Spleen (tissue), 11 donors: Measurements from ENCODE around the gene PPP1CA. TPM values are rescaled to one million over a fixed set of nuclear protein-coding genes. Genes with fewer than 3 reads are reported as not detected.
"Not testable (repeated sequence)": the region's sequence is repeated elsewhere in the genome, so short reads cannot be mapped to it uniquely, and the experiment has no call there.

Source experiments
- DNase-seq: peaks from one replicate; pipeline ENCODE4 v3.0.0-alpha.2; 2020
- H3K27ac ChIP-seq, 8 donors: fragments of 200-600 bp; sonication (generic) in 7 of 8; 1 replicate in 4 of 8; 2 replicates in 4 of 8; pipeline versions ENCODE4 v1.5.0 to v1.8.0; 2016 to 2021; ENCODE audit warnings: inconsistent platforms in 4 of 8, mild to moderate bottlenecking in 4 of 8, moderate library complexity in 1 of 8
- H3K27me3 ChIP-seq, 7 donors: fragments of 200-600 bp; sonication (generic) in 6 of 7; replicated peaks in 1 of 7; 1 replicate in 4 of 7; 2 replicates in 3 of 7; pipeline versions ENCODE4 v1.5.0 to v1.8.0; 2016 to 2021; ENCODE audit warnings: inconsistent platforms in 3 of 7, mild to moderate bottlenecking in 1 of 7
- H3K36me3 ChIP-seq, 6 donors: fragments of 200-600 bp; sonication (generic) in 5 of 6; 1 replicate in 4 of 6; 2 replicates in 2 of 6; pipeline versions ENCODE4 v1.5.0 to v1.8.0; 2016 to 2021; ENCODE audit warnings: inconsistent platforms in 2 of 6
- H3K4me1 ChIP-seq, 6 donors: fragments of 200-600 bp; sonication (generic) in 5 of 6; 1 replicate in 3 of 6; 2 replicates in 3 of 6; pipeline versions ENCODE4 v1.5.0 to v1.8.0; 2016 to 2021; ENCODE audit warnings: inconsistent platforms in 3 of 6
- H3K4me3 ChIP-seq, 8 donors: fragments of 200-600 bp; sonication (generic) in 7 of 8; 1 replicate in 4 of 8; 2 replicates in 4 of 8; pipeline versions ENCODE4 v1.5.0 to v1.8.0; 2016 to 2021; ENCODE audit warnings: inconsistent platforms in 4 of 8, mild to moderate bottlenecking in 4 of 8, moderate library complexity in 2 of 8
- H3K9me3 ChIP-seq, 8 donors: fragments of 200-600 bp; sonication (generic) in 7 of 8; 1 replicate in 4 of 8; 2 replicates in 4 of 8; pipeline versions ENCODE4 v1.5.0 to v1.8.0; 2016 to 2021; ENCODE audit warnings: inconsistent platforms in 4 of 8
- CTCF ChIP-seq, 11 experiments: fragments of 200-600 bp in 7 of 11; fragments of 450-650 bp in 4 of 11; sonication (generic) in 4 of 11; IDR thresholded peaks in 8 of 11; conservative IDR thresholded peaks in 3 of 11; 1 replicate in 7 of 11; 2 replicates in 4 of 11; pipeline versions ENCODE4 v1.4.0 to v1.8.0; 2016 to 2021; ENCODE audit warnings: antibody characterized with exemption in 11 of 11, inconsistent platforms in 4 of 11, mild to moderate bottlenecking in 1 of 11
- POLR2A ChIP-seq, 3 donors: fragments of 450-650 bp; IDR thresholded peaks; one replicate each; pipeline ENCODE4 v1.5.1; 2017; ENCODE audit warnings: antibody characterized with exemption in 3 of 3, mild to moderate bottlenecking in 1 of 3
- POLR2AphosphoS5 ChIP-seq, 3 donors: sonication (generic); formaldehyde crosslinking; IDR thresholded peaks; one replicate each; pipeline ENCODE4 v1.5.1; 2017; ENCODE audit warnings: antibody characterized with exemption in 3 of 3
- WGBS, 5 donors: extraction: QIAGEN DNeasy Blood & Tissue Kit in 3 of 5; methylation state at CpG; one replicate each; pipeline versions ENCODE4 v1.1.5 to v1.1.7; 2013 to 2018; 5-methylcytosine and 5-hydroxymethylcytosine counted together
- intact Hi-C: fragments of 100-400 bp; cut with DNase I; formaldehyde crosslinking; loops from one replicate; pipeline ENCODE4 v1.15.0; 2023; ENCODE audit warnings: low total_unique reads
- polyA plus RNA-seq, 3 donors: library from polyadenylated mRNA; stranded (reverse); fragments of 200-250 nt; gene quantifications; one replicate each; pipeline ENCODE4 v1.2.1, GENCODE V29; 2013
- total RNA-seq, 7 donors: library from RNA; depleted of rRNA in 3 of 7; stranded (reverse); fragments of >200 nt in 3 of 7; fragmentation: NEBNext Ultra II Directional in 4 of 7; extraction: Animal tissue kit (Norgen Biotek cat#: 25700) in 4 of 7; gene quantifications; one replicate each; pipeline versions ENCODE4 v1.1.0 to v1.2.1, GENCODE V29; 2016 to 2021
- donor health status: healthy with polysubstance abuse.
- donor health status: DM: no; HTN: no; CAD: no; lungs with moderate emphysema.
- donor health status: DM: no; HTN: no; CAD: no.
- donor health status: Bipolar disorder and iron deficiency.
- donor health status: healthy.
- donor health status: DM: no; HTN: no; CAD: no.
- donor health status: DM: yes; HTN: yes; CAD: no.

The PPP1CA gene
- total and polyA plus RNA-seq, 10 donors, result 147 to 207 (median 158) TPM

- 36 to 51% (median 42%) methylated on average over 13 of the region's 13 CpGs for WGBS, 5 donors
- Histone ChIP-seq H3K27me3 (peaks cover 0 to 12% (median 0%) of the 10 kb centered on the region in 7 donors), H3K4me3 (peak overlapping the region; percentile 56 to 91 (median 73)), H3K9me3 (no peaks in the 10 kb centered on the region), H3K27ac (peak overlapping the region; percentile 64 to 99 (median 96)), H3K4me1 (peaks cover 52 to 95% (median 87%) of the 10 kb centered on the region in 6 donors), H3K36me3 (peaks cover 0 to 53% (median 17%) of the 10 kb centered on the region in 6 donors)
- DNase-seq, result peak; percentile 89
- intact Hi-C loops, result no loop called here
- TF ChIP-seq CTCF (IDR thresholded peaks at IDR 0.05 in 8 of 11, conservative IDR thresholded peaks at IDR 0.05 in 3 of 11) (no peak), POLR2AphosphoS5 (IDR thresholded peaks at IDR 0.05) (peak; percentile 19 to 63 (median 60))
These were observed 3.0 kb upstream of the PPP1CA start for GRCh38 chr11:67404515-67405195.

- peak overlapping the region in 7 of 8 donors; percentile 69 to 91 (median 75) for H3K4me3 ChIP-seq
- intact Hi-C loops, H3K27me3 ChIP-seq, H3K9me3 ChIP-seq: not testable (repeated sequence)
- H3K36me3 ChIP-seq, result peaks cover 0 to 59% (median 32%) of the 10 kb centered on the region in 6 donors
- peaks cover 50 to 95% (median 84%) of the 10 kb centered on the region in 6 donors for H3K4me1 ChIP-seq
- H3K27ac ChIP-seq, result peak overlapping the region; percentile 70 to 99 (median 96)
- 78 to 91% (median 84%) methylated on average over 9 of the region's 9 CpGs for WGBS, 5 donors
- peak; percentile 76 for DNase-seq
These were observed 1.4 kb upstream of the PPP1CA start for GRCh38 chr11:67403085-67403484.

DNA sequence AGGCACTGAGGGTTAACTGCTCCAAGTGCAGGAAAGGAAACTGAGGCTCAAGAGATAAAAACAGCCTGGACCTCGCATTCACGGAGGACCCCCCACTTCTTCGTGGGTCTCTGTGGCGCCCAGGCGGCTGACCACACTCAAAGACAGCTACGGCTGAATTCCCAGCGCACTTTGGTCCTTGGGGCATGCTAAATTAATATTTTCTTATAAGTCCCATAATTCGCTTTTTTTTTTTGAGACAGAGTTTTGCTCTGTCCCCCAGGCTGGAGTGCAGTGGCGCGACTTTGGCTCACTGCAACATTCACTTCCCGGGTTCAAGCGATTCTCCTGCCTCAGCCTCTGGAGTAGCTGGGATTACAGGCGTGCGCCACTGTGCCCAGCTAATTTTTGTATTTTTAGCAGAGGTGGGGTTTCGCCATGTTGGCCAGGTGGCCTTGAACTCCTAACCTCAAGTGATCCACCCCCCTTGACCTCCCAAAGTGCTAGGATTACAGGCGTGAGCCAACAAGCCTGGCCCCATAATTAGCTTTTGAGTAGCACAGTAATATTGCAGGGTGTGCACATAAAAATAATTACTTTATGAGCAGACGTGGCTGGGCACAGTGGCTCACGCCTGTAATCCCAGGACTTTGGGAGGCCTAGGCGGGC is 658 bp upstream of the PPP1CA start:
- 39 to 46% (median 43%) methylated on average over 19 of the region's 19 CpGs for WGBS, 5 donors
- intact Hi-C loops, H3K9me3 ChIP-seq, DNase-seq, H3K27me3 ChIP-seq: not testable (repeated sequence)
- Histone ChIP-seq H3K27ac (peak overlapping the region; percentile 72 to 99 (median 96)), H3K36me3 (peaks cover 0 to 59% (median 40%) of the 10 kb centered on the region in 6 donors), H3K4me1 (peaks cover 45 to 95% (median 84%) of the 10 kb centered on the region in 6 donors), H3K4me3 (peak overlapping the region in 7 of 8 donors; percentile 30 to 99 (median 88))

DNA sequence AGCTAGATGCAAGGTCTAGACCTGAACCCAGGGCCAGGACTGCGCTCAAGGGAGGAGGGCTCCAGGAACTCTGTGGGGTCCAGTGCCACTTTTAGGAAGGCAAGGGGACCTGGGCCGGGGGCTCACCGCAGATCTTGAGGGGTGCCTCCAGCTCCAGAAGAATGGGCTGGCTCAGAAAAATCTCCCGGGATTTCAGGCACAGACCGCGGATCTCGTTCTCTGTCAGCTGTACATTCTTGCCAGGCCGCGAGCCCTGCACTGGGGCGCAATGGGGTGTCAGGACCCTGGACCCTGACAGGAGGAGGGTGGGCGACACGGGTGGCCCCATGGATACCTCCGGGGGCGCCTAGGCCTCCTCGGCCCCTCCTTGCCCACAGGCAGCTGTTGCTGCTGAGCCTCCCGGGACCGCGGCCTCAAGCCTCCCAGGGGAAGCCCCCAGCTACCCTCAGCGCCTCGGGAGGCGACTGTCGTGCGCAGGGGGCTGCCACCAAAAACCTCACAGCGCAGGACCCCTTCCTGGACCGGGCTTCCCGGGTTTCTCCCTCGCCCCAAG is 640 bp downstream of the PPP1CA start:
- no peak for DNase-seq
- Histone ChIP-seq H3K4me3 (peak overlapping the region; percentile 67 to 99 (median 88)), H3K27ac (peak overlapping the region; percentile 70 to 99 (median 96)), H3K4me1 (peaks cover 42 to 95% (median 83%) of the 10 kb centered on the region in 6 donors), H3K36me3 (peaks cover 0 to 59% (median 46%) of the 10 kb centered on the region in 6 donors), H3K9me3 (no peaks in the 10 kb centered on the region), H3K27me3 (no peaks in the 10 kb centered on the region)
- TF ChIP-seq POLR2AphosphoS5 (IDR thresholded peaks at IDR 0.05) (no peak), POLR2A (IDR thresholded peaks at IDR 0.05) (no peak), CTCF (IDR thresholded peaks at IDR 0.05 in 8 of 11, conservative IDR thresholded peaks at IDR 0.05 in 3 of 11) (peak in 1 of 11 experiments; percentile 28)
- WGBS, 5 donors, result 2 to 16% (median 5%) methylated on average over 10 to 27 of the region's 27 CpGs
- intact Hi-C loops, result no loop called here
